Right lobe of liver (tissue), 6 donors: ENCODE measurements around the gene KHDRBS2. TPM values are rescaled to one million over a fixed set of nuclear protein-coding genes. Genes with fewer than 3 reads are reported as not detected.
"Not testable (repeated sequence)": the region's sequence is repeated elsewhere in the genome, so short reads cannot be mapped to it uniquely, and the experiment has no call there.

ENCODE experiments used
- ATAC-seq, 4 donors: fragments of 200-7000 bp; cut with Tn5 transposase; one replicate each; pipeline ENCODE4 v1.9.1; 2020; ENCODE audit warnings: mild to moderate bottlenecking in 4 of 4, moderate library complexity in 4 of 4
- DNase-seq, 3 donors: peaks; one replicate each; pipeline ENCODE4 v3.0.0-alpha.2; 2020
- H3K27ac ChIP-seq, 3 donors: fragments of 200-600 bp; one replicate each; pipeline ENCODE4 v1.8.0; 2022
- H3K27me3 ChIP-seq, 2 donors: fragments of 200-600 bp; one replicate each; pipeline ENCODE4 v1.8.0; 2022
- H3K36me3 ChIP-seq, 4 donors: fragments of 200-600 bp; sonication (generic) in 1 of 4; one replicate each; pipeline versions ENCODE4 v1.5.1 to v1.8.0; 2017 to 2022; ENCODE audit warnings: control low read depth in 1 of 4
- H3K4me1 ChIP-seq, 4 donors: fragments of 200-600 bp; sonication (generic) in 1 of 4; one replicate each; pipeline versions ENCODE4 v1.5.1 to v1.8.0; 2017 to 2022; ENCODE audit warnings: control low read depth in 1 of 4
- H3K4me3 ChIP-seq, 3 donors: fragments of 200-600 bp; one replicate each; pipeline ENCODE4 v1.8.0; 2022
- H3K9me3 ChIP-seq, 4 donors: fragments of 200-600 bp; sonication (generic) in 1 of 4; one replicate each; pipeline versions ENCODE4 v1.5.1 to v1.8.0; 2017 to 2022; ENCODE audit warnings: control low read depth in 1 of 4
- CTCF ChIP-seq, 4 donors: fragments of 200-600 bp in 3 of 4; fragments of 450-650 bp in 1 of 4; IDR thresholded peaks; one replicate each; pipeline versions ENCODE4 v1.5.1 to v1.8.0; 2016 to 2022; ENCODE audit warnings: antibody characterized with exemption in 4 of 4, mild to moderate bottlenecking in 2 of 4
- POLR2A ChIP-seq: fragments of 450-650 bp; IDR thresholded peaks from one replicate; pipeline ENCODE4 v1.6.1; 2017; ENCODE audit warnings: antibody characterized with exemption, mild to moderate bottlenecking
- WGBS: methylation state at CpG from one replicate; pipeline ENCODE4 v1.1.6; 2018; ENCODE audit warnings: low coverage, low lambda C conversion rate; ENCODE audit not compliant: insufficient coverage; ENCODE audit errors: missing lambda C conversion rate; 5-methylcytosine and 5-hydroxymethylcytosine counted together
- intact Hi-C, 2 donors: fragments of 100-400 bp; cut with DNase I; formaldehyde crosslinking; loops; one replicate each; pipeline versions ENCODE4 v1.11.2 to v1.14.1; 2022
- total RNA-seq, 6 experiments: library from RNA; depleted of rRNA in 2 of 6; stranded (reverse); fragments of >200 nt in 2 of 6; fragmentation: NEBNext Ultra II Directional in 3 of 6; extraction: Animal tissue kit (Norgen Biotek cat#: 25700) in 3 of 6; gene quantifications; one replicate each; pipeline versions ENCODE4 v1.1.0 to v1.2.4, GENCODE V29; 2016 to 2023
- donor health status: DM: no; HTN: yes; CAD: no.
- donor health status: DM: no; HTN: no; CAD: no.
- donor health status: DM: no; HTN: no; CAD: no.
- donor health status: DM: no; HTN: yes; CAD: no.
- donor health status: DM: no; HTN: yes; CAD: no.

Gene KHDRBS2
- total RNA-seq, 6 experiments from 2014 or later, result 0.43 TPM; not detected in 5

GRCh38 chr6:61810047-61810446 lies 476.0 kb downstream of the KHDRBS2 start:
- WGBS, result 14% methylated on average over 1 of the region's 3 CpGs
- ATAC-seq (peak in 3 of 4 donors; percentile 31 to 68 (median 54)), DNase-seq (peak in 1 of 3 donors; percentile 22)
- Histone ChIP-seq H3K4me3 (no peak overlapping the region), H3K9me3 (no peaks in the 10 kb centered on the region), H3K27me3 (no peaks in the 10 kb centered on the region), H3K4me1 (no peaks in the 10 kb centered on the region), H3K36me3 (no peaks in the 10 kb centered on the region), H3K27ac (no peak overlapping the region)
- intact Hi-C loops, result no loop called here
- no peak for TF ChIP-seq CTCF (IDR thresholded peaks at IDR 0.05)
- TF ChIP-seq POLR2A, result no peak

DNA sequence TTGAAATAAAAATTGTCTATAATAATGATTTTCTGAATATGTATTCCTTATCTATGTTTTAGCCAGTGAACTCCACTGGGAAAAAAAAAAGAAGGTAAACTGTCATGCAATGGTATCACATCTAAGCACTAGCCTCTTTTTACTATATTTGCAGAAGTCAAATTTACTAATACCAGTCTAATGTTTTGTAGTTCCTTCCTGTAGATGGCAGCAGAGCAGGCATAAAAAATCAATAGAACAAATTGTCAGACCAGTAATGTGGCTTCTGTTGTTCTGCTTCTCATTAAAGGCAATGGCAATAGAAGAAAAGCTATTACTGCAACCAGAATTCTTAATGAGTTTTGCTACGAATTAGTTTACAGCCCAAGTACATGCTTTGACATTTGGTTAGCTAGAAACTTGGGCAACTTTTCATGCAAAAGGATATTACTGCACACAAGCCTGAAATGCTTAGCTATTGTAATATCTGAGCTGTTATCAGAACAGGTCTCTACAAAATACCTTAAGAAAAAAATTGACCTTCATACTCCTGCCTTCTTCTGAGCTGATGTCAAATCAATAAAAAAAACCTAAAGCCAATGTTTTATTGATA lies 476.9 kb downstream of the KHDRBS2 start:
- Histone ChIP-seq H3K27ac (no peak overlapping the region), H3K27me3 (no peaks in the 10 kb centered on the region), H3K9me3 (no peaks in the 10 kb centered on the region), H3K4me1 (no peaks in the 10 kb centered on the region), H3K4me3 (no peak overlapping the region), H3K36me3 (no peaks in the 10 kb centered on the region)
- TF ChIP-seq CTCF (IDR thresholded peaks at IDR 0.05) (peak; percentile 51 to 70 (median 62)), POLR2A (no peak)
- intact Hi-C loops, result no loop called here
- DNase-seq (no peak), ATAC-seq (peak; percentile 80 to 87 (median 84))
- WGBS, result 6% methylated on average over 1 of the region's 1 CpG

- ATAC-seq (no peak), DNase-seq (no peak)
- Histone ChIP-seq H3K27me3 (no peaks in the 10 kb centered on the region), H3K9me3 (no peaks in the 10 kb centered on the region), H3K4me1 (no peaks in the 10 kb centered on the region), H3K4me3 (no peak overlapping the region), H3K36me3 (no peaks in the 10 kb centered on the region), H3K27ac (no peak overlapping the region)
- TF ChIP-seq POLR2A, result no peak
- no peak for TF ChIP-seq CTCF (IDR thresholded peaks at IDR 0.05)
- intact Hi-C loops, result no loop called here
- 72% methylated on average over 1 of the region's 1 CpG for WGBS
These were observed 498.0 kb downstream of the KHDRBS2 start for GRCh38 chr6:61787998-61788397.

GRCh38 chr6:61769446-61769845 lies 516.6 kb downstream of the KHDRBS2 start:
- ATAC-seq, H3K4me3 ChIP-seq, H3K4me1 ChIP-seq, H3K9me3 ChIP-seq, intact Hi-C loops, H3K27ac ChIP-seq, H3K27me3 ChIP-seq, H3K36me3 ChIP-seq: not testable (repeated sequence)
- WGBS, result no CpG with 5 or more reads among the region's 11 CpGs
- DNase-seq, result peak in 1 of 3 donors; percentile 37

DNA sequence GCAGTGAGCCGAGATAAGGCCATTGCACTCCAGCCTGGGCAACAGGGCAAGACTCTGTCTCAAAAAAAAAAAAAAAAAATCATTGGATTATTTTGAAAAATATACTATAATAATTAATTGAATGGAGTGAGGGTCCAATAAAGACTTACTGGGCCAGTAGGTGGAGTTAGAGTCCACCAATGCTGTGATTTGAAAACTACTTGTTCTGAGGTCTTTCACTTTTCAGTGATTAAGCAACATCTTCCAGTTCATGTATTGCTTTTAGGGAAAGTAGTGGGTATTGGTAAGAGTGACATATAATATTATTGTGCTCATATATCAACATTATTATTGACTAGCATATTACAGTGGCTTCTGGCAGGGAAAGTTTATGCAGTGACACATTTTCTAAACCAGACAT lies 530.3 kb downstream of the KHDRBS2 start:
- Histone ChIP-seq H3K27ac (no peak overlapping the region), H3K9me3 (no peaks in the 10 kb centered on the region), H3K4me1 (no peaks in the 10 kb centered on the region), H3K4me3 (no peak overlapping the region), H3K36me3 (no peaks in the 10 kb centered on the region), H3K27me3 (no peaks in the 10 kb centered on the region)
- 80% methylated on average over 1 of the region's 1 CpG for WGBS
- intact Hi-C loops, result no loop called here
- TF ChIP-seq POLR2A (no peak), CTCF (IDR thresholded peaks at IDR 0.05) (no peak)
- no peak for ATAC-seq
- DNase-seq, result no peak
